ENCODE measurements around the gene INTS6. TPM values are rescaled to one million over a fixed set of nuclear protein-coding genes. Genes with fewer than 3 reads are reported as not detected.

Gene INTS6
- total and polyA plus RNA-seq, 2 of the 4 experiments (the other 2 are of a cell fraction) = 12.9 to 42.3 TPM

- H4K20me1 ChIP-seq (ENCODE audit: insufficient read depth, low read length) = peaks cover 12% of the 10 kb centered on the region
- H4K5ac ChIP-seq (ENCODE audit: low read depth, low read length) = no peak overlapping the region
- no peak overlapping the region for H3K27ac ChIP-seq (ENCODE audit: insufficient read depth, low read length)
- no peak overlapping the region for H2BK15ac ChIP-seq (ENCODE audit: low read depth, low read length)
- dilution Hi-C loops (cut with HindIII; ENCODE audit: low sequenced_read_pairs, unreplicated experiment) (no loop called here), intact Hi-C loops (cut with micrococcal nuclease) (no loop called here), in situ Hi-C loops (cut with MboI; ENCODE audit: low sequenced_read_pairs) (no loop called here)
- ATAC-seq (ENCODE audit: low read depth) (peak; percentile 61), DNase-seq (peak; percentile 41)
- H3K9ac ChIP-seq (ENCODE audit: low read depth, low read length) = no peak overlapping the region
- no peak overlapping the region for H2AK9ac ChIP-seq (replicated peaks; ENCODE audit: low read depth, low read length, poor library complexity)
- POLR2A ChIA-PET (ENCODE audit: unreplicated experiment) = no interaction called here
- CTCF ChIA-PET = no interaction called here
- peak overlapping the region; percentile 10; the same call in 1 of the 2 replicates for H3K23ac ChIP-seq (ENCODE audit: low read depth, low read length)
- H3K9me1 ChIP-seq (ENCODE audit: insufficient read depth, low read length) = peaks cover 8% of the 10 kb centered on the region; the same call in 1 of the 2 replicates
- H2BK5ac ChIP-seq (ENCODE audit: low read depth, low read length, poor library complexity, severe bottlenecking) = peak overlapping the region; percentile 44
- no peak overlapping the region for H3K4ac ChIP-seq (ENCODE audit: low read depth, low read length)
- H3K18ac ChIP-seq (ENCODE audit: low read depth, low read length) = no peak overlapping the region
- H2AK5ac ChIP-seq (ENCODE audit: low read depth, low read length) = no peak overlapping the region; the same call in 1 of the 2 replicates
- peak overlapping the region; percentile 42; the same call in 1 of the 2 replicates for H3K14ac ChIP-seq (replicated peaks; ENCODE audit: low read depth, low read length)
- H2BK20ac ChIP-seq (ENCODE audit: low read depth, low read length) = no peak overlapping the region
- H2AFZ ChIP-seq (replicated peaks; ENCODE audit: low read length, poor library complexity) = no peak overlapping the region
- H2BK120ac ChIP-seq (ENCODE audit: low read depth, low read length) = no peak overlapping the region
- H4K8ac ChIP-seq (ENCODE audit: low read depth in 2 of 2, low read length in 2 of 2) = no peak overlapping the region
- peaks cover 33% of the 10 kb centered on the region for H3K36me3 ChIP-seq (ENCODE audit: control insufficient read depth, insufficient read depth, low read length)
- H3K9me3 ChIP-seq (ENCODE audit: control insufficient read depth, insufficient read depth, low read length) = no peaks in the 10 kb centered on the region
- no TSS peak for BruUV-seq (replicated peaks)
- H3K56ac ChIP-seq (ENCODE audit: extremely low read depth, insufficient read depth, low read length) = no peak overlapping the region
- no peaks in the 10 kb centered on the region for H3K27me3 ChIP-seq (ENCODE audit: control insufficient read depth, insufficient read depth, low read length)
- 100% methylated on average over 1 of the region's 2 CpGs; no CpG with 5 or more reads in 1 of the 2 experiments for WGBS, 2 experiments (ENCODE audit: extremely low coverage in 2 of 2, insufficient read length in 1 of 2)
- peaks cover 4% of the 10 kb centered on the region for H3K4me1 ChIP-seq (ENCODE audit: control insufficient read depth, insufficient read depth, low read length)
- no peak overlapping the region for H3K4me3 ChIP-seq (ENCODE audit: insufficient read depth, low read depth, low read length)
- H4K91ac ChIP-seq (ENCODE audit: insufficient read depth, low read depth, low read length) = no peak overlapping the region
- peak overlapping the region; percentile 39; the same call in 1 of the 2 replicates for H3K4me2 ChIP-seq (ENCODE audit: low read depth, low read length)
- TF ChIP-seq MAFK (IDR thresholded peaks at IDR 0.05; ENCODE audit: low read depth, low read length) (no peak), BHLHE40 (IDR thresholded peaks at IDR 0.05; ENCODE audit: low read depth, low read length) (no peak), CEBPB (IDR thresholded peaks at IDR 0.05; ENCODE audit: low read depth, low read length) (peak; percentile 94), RCOR1 (IDR thresholded peaks at IDR 0.05; ENCODE audit: insufficient replicate concordance, low read length) (no peak), MXI1 (IDR thresholded peaks at IDR 0.05; ENCODE audit: borderline replicate concordance, low read depth, low read length) (no peak), RAD21 (IDR thresholded peaks at IDR 0.05; ENCODE audit: low read length) (no peak), RFX5 (IDR thresholded peaks at IDR 0.05; ENCODE audit: low read depth, low read length) (no peak)
- H3K79me1 ChIP-seq (ENCODE audit: low read depth in 1 of 2, low read length in 2 of 2) = peaks cover 19 to 26% of the 10 kb centered on the region in 2 experiments
Measured at GRCh38 chr13:51370116-51370515, 82.7 kb downstream of the INTS6 start.
